OCI-LY3 (cell line): Measurements from ENCODE around the gene MAGIX.
A peak's percentile ranks its signal among the peaks of the same experiment; 100 is the strongest.
"Not testable (repeated sequence)": the region's sequence is repeated elsewhere in the genome, so short reads cannot be mapped to it uniquely, and the experiment has no call there.

ENCODE experiments used
- H2AFZ ChIP-seq: fragments of 200-600, 300-600 bp; shearing (Covaris generic); 2 replicates; pipeline ENCODE4 v1.6.0; 2014; ENCODE audit warnings: antibody characterized with exemption, low read depth, low read length
- H3K27ac ChIP-seq: fragments of 200-600, 300-600 bp; sonication (generic); 2 replicates; pipeline ENCODE4 v1.5.1; 2014; ENCODE audit warnings: mild to moderate bottlenecking, low read length, moderate library complexity, mixed read lengths
- H3K27me3 ChIP-seq: fragments of 200-600, 300-600 bp; sonication (generic); 2 replicates; pipeline ENCODE4 v1.6.1; 2014; ENCODE audit warnings: low read depth, low read length, mixed read lengths
- H3K36me3 ChIP-seq: fragments of 200-600, 300-600 bp; sonication (generic); replicated peaks from 2 replicates; pipeline ENCODE3; 2014; ENCODE audit warnings: low read depth, low read length, mixed read lengths
- H3K4me1 ChIP-seq: fragments of 300-600, 200-600 bp; sonication (generic); 2 replicates; pipeline ENCODE4 v1.6.1; 2014; ENCODE audit warnings: low read length, mixed read lengths
- H3K4me2 ChIP-seq: fragments of 200-600, 300-600 bp; sonication (generic); 2 replicates; pipeline ENCODE4 v1.6.1; 2014; ENCODE audit warnings: low read length, mixed read lengths
- H3K4me3 ChIP-seq: fragments of 300-600, 200-600 bp; sonication (generic); 2 replicates; pipeline ENCODE4 v1.5.1; 2014; ENCODE audit warnings: antibody characterized with exemption, mild to moderate bottlenecking, low read length, moderate library complexity
- H3K79me2 ChIP-seq: fragments of 300-600, 200-600 bp; shearing (Covaris generic); 2 replicates; pipeline ENCODE4 v1.6.1; 2014; ENCODE audit warnings: mild to moderate bottlenecking, low read length, mixed read lengths
- H3K9ac ChIP-seq: fragments of 300-600, 200-600 bp; shearing (Covaris generic); 2 replicates; pipeline ENCODE4 v1.6.0; 2014; ENCODE audit warnings: mild to moderate bottlenecking, low read length, moderate library complexity
- H3K9me3 ChIP-seq: fragments of 200-600, 300-600 bp; shearing (Covaris generic); 2 replicates; pipeline ENCODE4 v1.6.1; 2014; ENCODE audit warnings: low read length, mixed read lengths; ENCODE audit not compliant: insufficient read depth
- H4K20me1 ChIP-seq: fragments of 200-600, 300-600 bp; sonication (generic); 2 replicates; pipeline ENCODE4 v1.6.1; 2016; ENCODE audit warnings: low read length, mixed read lengths; ENCODE audit not compliant: insufficient read depth
- CTCF ChIP-seq: fragments of 200-600, 300-600 bp; sonication (generic); IDR thresholded peaks from 2 replicates; pipeline ENCODE4 v1.5.1; 2014; ENCODE audit warnings: antibody characterized with exemption, low read length, low read depth
- EZH2phosphoT487 ChIP-seq: fragments of 200-600 bp; shearing (Covaris generic); IDR thresholded peaks from 2 replicates; pipeline ENCODE4 v1.6.1; 2018; ENCODE audit warnings: antibody characterized with exemption, mixed run types, low read depth

MAGIX gene

GRCh38 chrX:49171752-49172279, 9.3 kb downstream of the MAGIX start, which contains the start of gene PLP2:
PLP2 (plus strand) TSS chrX:49171898; CDS start chrX:49172001, 103 bp downstream.
- Histone ChIP-seq H3K9ac (peak within 1 kb of the TSS; percentile 98), H3K79me2 (peaks cover 8% of the 10 kb centered on the region; the same call in 1 of the 2 replicates), H3K4me1 (peaks cover 22% of the 10 kb centered on the region), H4K20me1 (0 out of 2 replicates have a peak, but pooled peaks cover 6% of the 10 kb centered on the region), H3K9me3 (no peaks in the 10 kb centered on the region), H3K4me2 (peak within 1 kb of the TSS; percentile 68), H3K4me3 (peak within 1 kb of the TSS; percentile 98), H2AFZ (0 out of 2 replicates have a peak within 1 kb of the TSS, but pooled peaks have one; percentile 18), H3K36me3 (peaks cover 6% of the 10 kb centered on the region), H3K27ac (peak within 1 kb of the TSS; percentile 75), H3K27me3 (no peaks in the 10 kb centered on the region)
- TF ChIP-seq CTCF (no peak), EZH2phosphoT487 (no peak)

- Histone ChIP-seq H3K4me3 (peak overlapping the region; percentile 98), H3K9me3 (no peaks in the 10 kb centered on the region), H3K4me1 (peaks cover 17% of the 10 kb centered on the region), H3K36me3 (peaks cover 6% of the 10 kb centered on the region), H4K20me1 (0 out of 2 replicates have a peak, but pooled peaks cover 6% of the 10 kb centered on the region), H3K79me2 (peaks cover 8% of the 10 kb centered on the region; the same call in 1 of the 2 replicates), H2AFZ (0 out of 2 replicates have a peak overlapping the region, but pooled peaks have one; percentile 18), H3K27me3 (no peaks in the 10 kb centered on the region), H3K4me2 (peak overlapping the region; percentile 68), H3K9ac (peak overlapping the region; percentile 98), H3K27ac (peak overlapping the region; percentile 75)
- TF ChIP-seq CTCF, result no peak
- no peak for TF ChIP-seq EZH2phosphoT487
Observed at GRCh38 chrX:49172280-49172780, 9.8 kb downstream of the MAGIX start.

- not testable (repeated sequence) for H3K27ac ChIP-seq, H3K4me3 ChIP-seq, H3K36me3 ChIP-seq, H3K4me1 ChIP-seq, H2AFZ ChIP-seq, H3K9ac ChIP-seq, H4K20me1 ChIP-seq, H3K4me2 ChIP-seq, H3K9me3 ChIP-seq, H3K27me3 ChIP-seq, H3K79me2 ChIP-seq
Observed at GRCh38 chrX:49173544-49173943, 11.0 kb downstream of the MAGIX start.

- Histone ChIP-seq H3K36me3 (peaks cover 8% of the 10 kb centered on the region), H3K79me2 (peaks cover 8% of the 10 kb centered on the region; the same call in 1 of the 2 replicates), H3K9ac (no peak overlapping the region), H3K27me3 (no peaks in the 10 kb centered on the region), H3K9me3 (no peaks in the 10 kb centered on the region), H3K4me3 (no peak overlapping the region), H3K27ac (no peak overlapping the region), H3K4me2 (no peak overlapping the region), H4K20me1 (0 out of 2 replicates have a peak, but pooled peaks cover 6% of the 10 kb centered on the region), H3K4me1 (peaks cover 4% of the 10 kb centered on the region; the same call in 1 of the 2 replicates), H2AFZ (no peak overlapping the region)
- no peak for TF ChIP-seq EZH2phosphoT487
- no peak for TF ChIP-seq CTCF
Observed at GRCh38 chrX:49174723-49175122, 12.2 kb downstream of the MAGIX start.
